Gastroesophageal sphincter (tissue), 4 donors: ENCODE measurements around the gene TMEM272. TPM values are rescaled to one million over a fixed set of nuclear protein-coding genes. Genes with fewer than 3 reads are reported as not detected.

Experiments
- ATAC-seq: fragments of 150-250 bp; one replicate; pipeline ENCODE4 v1.9.1; 2016; ENCODE audit warnings: mild to moderate bottlenecking, moderate library complexity
- H3K27ac ChIP-seq, 4 donors: fragments of 200-600 bp; sonication (generic) in 3 of 4; 1 replicate in 3 of 4; 2 replicates in 1 of 4; pipeline ENCODE4 v1.5.1; 2016 to 2019
- H3K27me3 ChIP-seq: fragments of 200-600 bp; sonication (generic); one replicate; pipeline ENCODE4 v1.5.1; 2019
- H3K36me3 ChIP-seq, 2 donors: fragments of 200-600 bp; sonication (generic); one replicate each; pipeline ENCODE4 v1.5.1; 2019; ENCODE audit warnings: control low read depth in 1 of 2
- H3K4me1 ChIP-seq, 3 donors: fragments of 200-600 bp; sonication (generic); 1 replicate in 2 of 3; 2 replicates in 1 of 3; pipeline ENCODE4 v1.5.1; 2016 to 2019; ENCODE audit warnings: control low read depth in 2 of 3
- H3K4me3 ChIP-seq, 2 donors: fragments of 200-600 bp; sonication (generic); one replicate each; pipeline ENCODE4 v1.5.1; 2019; ENCODE audit warnings: mild to moderate bottlenecking in 1 of 2, moderate library complexity in 1 of 2
- H3K9me3 ChIP-seq, 3 donors: fragments of 200-600 bp; sonication (generic); one replicate each; pipeline ENCODE4 v1.5.1; 2017 to 2019; ENCODE audit warnings: control low read depth in 2 of 3
- CTCF ChIP-seq, 4 experiments: fragments of 200-600 bp in 2 of 4; fragments of 450-650 bp in 2 of 4; sonication (generic) in 1 of 4; IDR thresholded peaks; one replicate each; pipeline ENCODE4 v1.5.1; 2017 to 2019; ENCODE audit warnings: antibody characterized with exemption in 4 of 4, mild to moderate bottlenecking in 2 of 4, moderate library complexity in 2 of 4
- EP300 ChIP-seq: sonication (generic); formaldehyde crosslinking; IDR thresholded peaks from one replicate; pipeline ENCODE4 v1.6.1; 2017; ENCODE audit warnings: antibody characterized with exemption, mild to moderate bottlenecking
- POLR2A ChIP-seq, 2 donors: fragments of 450-650 bp; IDR thresholded peaks; one replicate each; pipeline ENCODE4 v1.6.1; 2017; ENCODE audit warnings: antibody characterized with exemption in 2 of 2, mild to moderate bottlenecking in 2 of 2, moderate library complexity in 1 of 2
- POLR2AphosphoS5 ChIP-seq: sonication (generic); formaldehyde crosslinking; IDR thresholded peaks from one replicate; pipeline ENCODE4 v1.6.1; 2017; ENCODE audit warnings: antibody characterized with exemption
- WGBS, 2 donors: methylation state at CpG; one replicate each; pipeline ENCODE4 v1.1.5; 2018; ENCODE audit warnings: low coverage in 1 of 2; 5-methylcytosine and 5-hydroxymethylcytosine counted together
- total RNA-seq, 4 donors: library from RNA; depleted of rRNA; stranded (reverse); fragments of >200 nt; gene quantifications; one replicate each; pipeline ENCODE4 v1.1.0, GENCODE V29; 2016

The TMEM272 gene
- total RNA-seq, 4 donors from 2014 or later = 0.13 to 0.15 TPM; not detected in 2

GRCh38 chr13:51839711-51840540 is 5.1 kb downstream of the TMEM272 start:
- no peak for TF ChIP-seq POLR2A (IDR thresholded peaks at IDR 0.05)
- H3K4me1 ChIP-seq = peaks cover 0 to 1% (median 0%) of the 10 kb centered on the region in 3 donors
- H3K9me3 ChIP-seq = no peaks in the 10 kb centered on the region
- H3K36me3 ChIP-seq = no peaks in the 10 kb centered on the region
- no peak overlapping the region for H3K27ac ChIP-seq
- H3K27me3 ChIP-seq = no peaks in the 10 kb centered on the region
- H3K4me3 ChIP-seq = no peak overlapping the region
- ATAC-seq = no peak
- WGBS, 2 donors = 77 to 82% methylated on average over 5 to 7 of the region's 10 CpGs

GRCh38 chr13:51838240-51838846 is 6.6 kb downstream of the TMEM272 start:
- no peak for ATAC-seq
- WGBS, 2 donors = 76 to 79% methylated on average over 2 of the region's 8 CpGs
- Histone ChIP-seq H3K27ac (no peak overlapping the region), H3K9me3 (no peaks in the 10 kb centered on the region), H3K4me3 (no peak overlapping the region), H3K27me3 (no peaks in the 10 kb centered on the region), H3K4me1 (no peaks in the 10 kb centered on the region), H3K36me3 (no peaks in the 10 kb centered on the region)
- no peak for TF ChIP-seq POLR2AphosphoS5
- TF ChIP-seq EP300 = no peak
- no peak for TF ChIP-seq CTCF (IDR thresholded peaks at IDR 0.05)
- TF ChIP-seq POLR2A (IDR thresholded peaks at IDR 0.05) = no peak

- H3K4me3 ChIP-seq = no peak overlapping the region
- ATAC-seq = no peak
- H3K36me3 ChIP-seq = no peaks in the 10 kb centered on the region
- no peaks in the 10 kb centered on the region for H3K9me3 ChIP-seq
- no peaks in the 10 kb centered on the region for H3K27me3 ChIP-seq
- 78 to 83% methylated on average over 1 to 2 of the region's 3 CpGs for WGBS, 2 donors
- H3K27ac ChIP-seq = no peak overlapping the region
- peaks cover 0 to 5% (median 0%) of the 10 kb centered on the region in 3 donors for H3K4me1 ChIP-seq
- TF ChIP-seq EP300 (no peak), CTCF (IDR thresholded peaks at IDR 0.05) (no peak), POLR2AphosphoS5 (no peak), POLR2A (IDR thresholded peaks at IDR 0.05) (no peak)
These were observed 8.0 kb downstream of the TMEM272 start for GRCh38 chr13:51837016-51837415.

GRCh38 chr13:51834581-51835171 is 10.3 kb downstream of the TMEM272 start:
- H3K4me1 ChIP-seq = peaks cover 0 to 5% (median 0%) of the 10 kb centered on the region in 3 donors
- no peak overlapping the region for H3K27ac ChIP-seq
- H3K27me3 ChIP-seq = no peaks in the 10 kb centered on the region
- WGBS, 2 donors = 41 to 49% methylated on average over 4 of the region's 7 CpGs
- no peaks in the 10 kb centered on the region for H3K36me3 ChIP-seq
- H3K4me3 ChIP-seq = no peak overlapping the region
- ATAC-seq = no peak
- TF ChIP-seq CTCF (IDR thresholded peaks at IDR 0.05) = no peak
- no peak for TF ChIP-seq POLR2AphosphoS5
- no peak for TF ChIP-seq POLR2A (IDR thresholded peaks at IDR 0.05)
- TF ChIP-seq EP300 = no peak
- no peaks in the 10 kb centered on the region for H3K9me3 ChIP-seq

GRCh38 chr13:51833980-51834379 is 11.0 kb downstream of the TMEM272 start:
- ATAC-seq = no peak
- H3K4me1 ChIP-seq = peaks cover 0 to 5% (median 0%) of the 10 kb centered on the region in 3 donors
- H3K9me3 ChIP-seq = no peaks in the 10 kb centered on the region
- no peak overlapping the region for H3K4me3 ChIP-seq
- no peaks in the 10 kb centered on the region for H3K36me3 ChIP-seq
- H3K27me3 ChIP-seq = no peaks in the 10 kb centered on the region
- no peak for TF ChIP-seq CTCF (IDR thresholded peaks at IDR 0.05)
- TF ChIP-seq POLR2AphosphoS5 = no peak
- 64 to 93% methylated on average over 5 to 10 of the region's 10 CpGs for WGBS, 2 donors
- H3K27ac ChIP-seq = no peak overlapping the region
